Pancreas (tissue), 8 donors: Measurements from ENCODE around the gene OR2J1. TPM values are rescaled to one million over a fixed set of nuclear protein-coding genes. Genes with fewer than 3 reads are reported as not detected.

ENCODE experiments used
- polyA plus RNA-seq, 2 donors: library from polyadenylated mRNA; stranded (reverse); fragments of 200-250 nt; gene quantifications; one replicate each; pipeline ENCODE4 v1.2.3, GENCODE V29; 2013
- total RNA-seq, 6 donors: library from RNA; stranded (reverse); fragmentation: NEBNext Ultra II Directional in 4 of 6; extraction: Animal tissue kit (Norgen Biotek cat#: 25700) in 4 of 6; gene quantifications; one replicate each; pipeline versions ENCODE4 v1.2.1 to v1.2.4, GENCODE V29; 2021 to 2023
- donor health status: healthy with polysubstance abuse.
- donor health status: DM: no; HTN: no; CAD: no; lungs with moderate emphysema.
- donor health status: DM: no; HTN: no; CAD: no.
- donor health status: Bipolar disorder and iron deficiency.
- donor health status: DM: yes; HTN: yes; CAD: no.
- donor health status: DM: no; HTN: no; CAD: no.
- donor health status: DM: no; HTN: no; CAD: no.
- donor health status: DM: yes; HTN: yes; CAD: no.

The OR2J1 gene
- total and polyA plus RNA-seq, 8 donors = not detected

Other genes with a start within 250 kb of the OR2J1 start
- gene TRIM27, start 175.5 kb upstream of the OR2J1 start, total RNA-seq = 10 to 100 TPM; 24.1 to 33.6 (median 28.4) TPM
- 10 to 100 TPM; 41.8 to 43.3 TPM for gene TRIM27, start 175.5 kb upstream of the OR2J1 start, polyA plus RNA-seq
- gene ZNF311, start 94.2 kb upstream of the OR2J1 start, total RNA-seq = 1 to 10 TPM in 1 of 6 donors, under 1 TPM in 5; 0.19 to 1.2 (median 0.35) TPM
- gene ZNF311, start 94.2 kb upstream of the OR2J1 start, polyA plus RNA-seq = 1 to 10 TPM in 1 of 2 donors, under 1 TPM in 1; 0.92 to 1.1 TPM
- gene OR2W1, start 54.3 kb upstream of the OR2J1 start, total RNA-seq = not detected
- not detected for gene OR2W1, start 54.3 kb upstream of the OR2J1 start, polyA plus RNA-seq
- not detected for gene OR2B3, start 12.2 kb upstream of the OR2J1 start, total RNA-seq
- not detected for gene OR2B3, start 12.2 kb upstream of the OR2J1 start, polyA plus RNA-seq
- not detected for gene OR2J3, start 8.6 kb downstream of the OR2J1 start, total RNA-seq
- gene OR2J3, start 8.6 kb downstream of the OR2J1 start, polyA plus RNA-seq = not detected
- not detected for gene OR2J2, start 71.4 kb downstream of the OR2J1 start, total RNA-seq
- gene OR2J2, start 71.4 kb downstream of the OR2J1 start, polyA plus RNA-seq = not detected
- gene OR14J1, start 202.2 kb downstream of the OR2J1 start, total RNA-seq = not detected
- not detected for gene OR14J1, start 202.2 kb downstream of the OR2J1 start, polyA plus RNA-seq